Stomach (tissue), 4 donors: ENCODE data around the gene CARHSP1.

Experiments used
- POLR2A ChIP-seq, 4 donors: fragments of 450-650 bp; IDR thresholded peaks; one replicate each; pipeline ENCODE4 v1.6.1; 2016; ENCODE audit warnings: antibody characterized with exemption in 4 of 4, control low read depth in 2 of 4, mild to moderate bottlenecking in 1 of 4, moderate library complexity in 1 of 4
- TF ChIP-seq, protein P1 (sequence below), 7 experiments: fragments of 450-650 bp in 4 of 7; fragments of 200-600 bp in 3 of 7; sonication (generic) in 3 of 7; IDR thresholded peaks; one replicate each; pipeline ENCODE4 v1.5.1; 2016 to 2019; ENCODE audit warnings: antibody characterized with exemption in 7 of 7, control low read depth in 2 of 7, mild to moderate bottlenecking in 1 of 7

DNA sequence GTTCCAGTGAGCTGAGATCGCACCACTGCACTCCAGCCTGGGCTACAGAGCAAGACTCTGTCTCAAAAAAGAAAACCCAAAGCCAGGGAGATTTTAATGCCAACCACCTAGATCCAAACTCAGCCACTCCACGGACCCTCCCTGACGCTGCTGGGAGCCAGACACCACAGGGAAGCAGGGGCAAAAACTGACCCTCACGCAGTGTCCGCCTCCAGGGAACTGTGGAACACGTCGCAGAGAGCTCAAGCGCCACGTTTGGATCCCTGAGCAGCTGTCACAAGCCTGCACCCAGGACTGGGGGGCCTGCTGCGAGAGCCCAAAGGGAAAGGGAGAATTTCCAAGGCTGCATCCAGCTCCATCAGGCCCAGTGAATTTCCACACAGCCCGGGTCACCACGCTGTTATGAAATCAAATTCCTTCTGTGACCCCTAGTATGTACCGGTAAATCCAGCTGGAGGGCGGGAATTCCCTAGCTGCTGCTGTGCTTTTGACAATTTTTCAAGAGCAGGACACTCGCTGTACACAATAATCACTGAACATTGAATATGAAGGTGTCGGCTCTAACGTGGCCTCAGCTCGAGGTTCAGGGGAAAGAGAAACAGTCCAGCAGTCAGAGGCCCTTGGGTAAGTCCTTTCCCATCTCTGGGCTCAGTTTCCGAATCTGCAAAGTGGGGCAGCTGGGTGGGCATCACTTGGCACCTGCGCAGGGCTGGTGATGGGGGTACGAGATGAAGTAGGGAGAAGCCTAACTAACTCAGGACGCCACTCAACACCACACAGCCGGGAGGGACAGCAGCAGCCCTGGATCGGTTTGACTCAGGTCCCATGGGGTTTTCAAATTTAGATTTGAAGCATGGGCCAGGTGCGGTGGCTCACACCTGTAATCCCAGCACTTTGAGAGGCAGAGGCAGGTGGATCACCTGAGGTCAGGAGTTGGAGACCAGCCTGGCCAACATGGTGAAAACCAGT, 8.6 kb downstream of the CARHSP1 start:
- TF ChIP-seq, protein P1, sequence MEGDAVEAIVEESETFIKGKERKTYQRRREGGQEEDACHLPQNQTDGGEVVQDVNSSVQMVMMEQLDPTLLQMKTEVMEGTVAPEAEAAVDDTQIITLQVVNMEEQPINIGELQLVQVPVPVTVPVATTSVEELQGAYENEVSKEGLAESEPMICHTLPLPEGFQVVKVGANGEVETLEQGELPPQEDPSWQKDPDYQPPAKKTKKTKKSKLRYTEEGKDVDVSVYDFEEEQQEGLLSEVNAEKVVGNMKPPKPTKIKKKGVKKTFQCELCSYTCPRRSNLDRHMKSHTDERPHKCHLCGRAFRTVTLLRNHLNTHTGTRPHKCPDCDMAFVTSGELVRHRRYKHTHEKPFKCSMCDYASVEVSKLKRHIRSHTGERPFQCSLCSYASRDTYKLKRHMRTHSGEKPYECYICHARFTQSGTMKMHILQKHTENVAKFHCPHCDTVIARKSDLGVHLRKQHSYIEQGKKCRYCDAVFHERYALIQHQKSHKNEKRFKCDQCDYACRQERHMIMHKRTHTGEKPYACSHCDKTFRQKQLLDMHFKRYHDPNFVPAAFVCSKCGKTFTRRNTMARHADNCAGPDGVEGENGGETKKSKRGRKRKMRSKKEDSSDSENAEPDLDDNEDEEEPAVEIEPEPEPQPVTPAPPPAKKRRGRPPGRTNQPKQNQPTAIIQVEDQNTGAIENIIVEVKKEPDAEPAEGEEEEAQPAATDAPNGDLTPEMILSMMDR (IDR thresholded peaks at IDR 0.05) = no peak
- TF ChIP-seq POLR2A (IDR thresholded peaks at IDR 0.05) = no peak
